Measurements from ENCODE around the gene SPIN1.

GRCh38 chr9:88390371-88390990, 2.2 kb downstream of the SPIN1 start:
- TF ChIP-seq CEBPB (IDR thresholded peaks at IDR 0.05) (no peak), TEAD4 (IDR thresholded peaks at IDR 0.05) (no peak), TAF1 (IDR thresholded peaks at IDR 0.05; ENCODE audit: low read depth) (no peak), MAX (IDR thresholded peaks at IDR 0.05) (no peak), REST (IDR thresholded peaks at IDR 0.05; ENCODE audit: low read depth) (no peak), CREB1 (IDR thresholded peaks at IDR 0.05; ENCODE audit: low read depth) (no peak)
